K562 (cell line): ENCODE results near the gene BDKRB2. TPM values are rescaled to one million over a fixed set of nuclear protein-coding genes. Genes with fewer than 3 reads are reported as not detected.

Source experiments
- ATAC-seq: fragments of 200-7000 bp; cut with Tn5 transposase; 3 replicates; pipeline ENCODE4 v1.9.1; 2020; ENCODE audit warnings: moderate library complexity
- BruUV-seq: library from RNA; stranded (reverse); fragments of 400-500 nt; replicated peaks from 2 replicates; lab custom pipeline; 2021; lab: Mats Ljungman, UMichigan
- CTCF ChIA-PET: fragments of 300-600 bp; formaldehyde crosslinking; extraction: SDS; loops from one replicate; lab custom pipeline; 2021; ENCODE audit warnings: low intra/inter-chr PET ratio; lab: Yijun Ruan, JAX
- POLR2A ChIA-PET: fragments of 300-600, 350-650 bp; sonication (Branson Sonifier 250); formaldehyde crosslinking; extraction: SDS; loops from one replicate; lab custom pipeline; 2021; ENCODE audit warnings: antibody characterized with exemption, inconsistent platforms; lab: Yijun Ruan, JAX
- DNase-seq, 4 experiments: peaks; one replicate each; pipeline versions ENCODE4 v3.0.0 to v3.0.0-alpha.2; 2011 to 2018; ENCODE audit warnings: low spot score in 3 of 4, mixed read lengths in 3 of 4; ENCODE audit errors: extremely low read depth in 1 of 4
- FAIRE-seq: peaks from 2 replicates; lab custom pipeline; 2011; peaks lifted over from hg19 to GRCh38; lab: Jason Lieb, UNC
- H2AFZ ChIP-seq: 2 replicates; pipeline ENCODE4 v1.6.0; 2011; ENCODE audit warnings: low read depth, low read length, control low read depth, inconsistent platforms
- H3K27ac ChIP-seq: fragments of 200-600 bp; 3 replicates; pipeline ENCODE4 v1.8.0; 2011; ENCODE audit warnings: low read depth, mild to moderate bottlenecking, control low read depth, inconsistent platforms, low read length, moderate library complexity, mixed read lengths; ENCODE audit errors: extremely low read depth
- H3K27me3 ChIP-seq, 2 experiments: fragments of 300-600 bp in 1 of 2; 2 replicates in 1 of 2; 3 replicates in 1 of 2; pipeline versions ENCODE4 v1.6.0 to v1.8.0; 2011; ENCODE audit warnings: inconsistent platforms in 2 of 2, low read length in 2 of 2, mild to moderate bottlenecking in 1 of 2, mixed read lengths in 1 of 2, moderate library complexity in 1 of 2; ENCODE audit not compliant: control insufficient read depth in 2 of 2, insufficient read depth in 2 of 2
- H3K36me3 ChIP-seq: fragments of 300-600 bp; 3 replicates; pipeline ENCODE4 v1.8.0; 2011; ENCODE audit warnings: mild to moderate bottlenecking, low read length, inconsistent platforms; ENCODE audit not compliant: control insufficient read depth, insufficient read depth
- H3K4me1 ChIP-seq, 2 experiments: fragments of 200-600 bp in 1 of 2; replicated peaks in 1 of 2; 2 replicates in 1 of 2; 3 replicates in 1 of 2; pipeline versions ENCODE4 v1.5.1 to v1.8.0; 2011; ENCODE audit warnings: inconsistent platforms in 2 of 2, low read length in 2 of 2, mild to moderate bottlenecking in 1 of 2, mixed read lengths in 1 of 2, moderate library complexity in 1 of 2; ENCODE audit not compliant: control insufficient read depth in 2 of 2, insufficient read depth in 2 of 2
- H3K4me2 ChIP-seq: 2 replicates; pipeline ENCODE4 v1.6.1; 2011; ENCODE audit warnings: low read length, control low read depth, inconsistent platforms, mixed read lengths; ENCODE audit not compliant: insufficient read depth
- H3K4me3 ChIP-seq: fragments of 200-600 bp; sonication (generic), shearing (Covaris generic); 2 replicates; pipeline ENCODE4 v1.5.1; 2016; ENCODE audit warnings: control low read depth, inconsistent platforms
- H3K79me2 ChIP-seq: fragments of 200-600 bp; 3 replicates; pipeline ENCODE4 v1.8.0; 2011; ENCODE audit warnings: low read length, inconsistent platforms; ENCODE audit not compliant: control insufficient read depth, insufficient read depth
- H3K9ac ChIP-seq, 2 experiments: 2 replicates each; pipeline versions ENCODE4 v1.6.0 to v1.6.1; 2011; ENCODE audit warnings: low read depth in 2 of 2, low read length in 2 of 2, control low read depth in 1 of 2, inconsistent platforms in 1 of 2, mild to moderate bottlenecking in 1 of 2, mixed read lengths in 1 of 2; ENCODE audit not compliant: insufficient read depth in 1 of 2
- H3K9me1 ChIP-seq: one replicate; pipeline ENCODE4 v1.6.0; 2011; ENCODE audit warnings: inconsistent platforms, mild to moderate bottlenecking, low read length, moderate library complexity; ENCODE audit not compliant: control insufficient read depth, insufficient read depth
- H3K9me3 ChIP-seq: replicated peaks from 2 replicates; pipeline ENCODE4 v1.5.1; 2011; ENCODE audit warnings: low read depth, low read length, inconsistent platforms; ENCODE audit not compliant: control insufficient read depth, insufficient read depth
- H4K20me1 ChIP-seq: replicated peaks from 2 replicates; pipeline ENCODE4 v1.6.1; 2011; ENCODE audit warnings: low read length, inconsistent platforms, mixed read lengths; ENCODE audit not compliant: control insufficient read depth, insufficient read depth
- ATF3 ChIP-seq, 2 experiments: fragments of 450-650 bp in 1 of 2; sonication (generic) in 1 of 2; formaldehyde crosslinking in 1 of 2; IDR thresholded peaks in 1 of 2; conservative IDR thresholded peaks in 1 of 2; 2 replicates each; pipeline versions ENCODE4 v1.6.1 to v1.8.1; 2016 to 2023; ENCODE audit warnings: mild to moderate bottlenecking in 2 of 2, moderate library complexity in 2 of 2, inconsistent platforms in 1 of 2, missing genetic modification reagents in 1 of 2
- BCOR ChIP-seq: fragments of 450-650 bp; IDR thresholded peaks from 2 replicates; pipeline ENCODE4 v1.6.1; 2016
- CEBPB ChIP-seq: fragments of 450-650 bp; IDR thresholded peaks from 2 replicates; pipeline ENCODE4 v1.6.1; 2016; ENCODE audit warnings: missing genetic modification characterization, missing compliant biosample characterization
- CEBPG ChIP-seq, 3 experiments: fragments of 200-800 bp in 1 of 3; sonication (Bioruptor generic) in 1 of 3; sonication (generic) in 1 of 3; formaldehyde crosslinking in 1 of 3; IDR thresholded peaks in 2 of 3; conservative IDR thresholded peaks in 1 of 3; 2 replicates each; pipeline versions ENCODE4 v1.6.1 to v1.8.0; 2016 to 2022; ENCODE audit warnings: missing compliant biosample characterization in 2 of 3, missing genetic modification characterization in 2 of 3, mild to moderate bottlenecking in 1 of 3, missing genetic modification reagents in 1 of 3
- E2F1 ChIP-seq: sonication (generic); formaldehyde crosslinking; IDR thresholded peaks from 2 replicates; pipeline ENCODE4 v1.8.1; 2023; ENCODE audit warnings: mild to moderate bottlenecking, missing genetic modification reagents, moderate library complexity
- FOXA1 ChIP-seq: fragments of 450-650 bp; IDR thresholded peaks from 2 replicates; pipeline ENCODE4 v1.6.1; 2016; ENCODE audit warnings: mild to moderate bottlenecking, borderline replicate concordance
- GABPA ChIP-seq: fragments of 200-800 bp; sonication (Bioruptor generic); conservative IDR thresholded peaks from 2 replicates; pipeline ENCODE4 v1.6.1; 2016; ENCODE audit warnings: low read depth, missing genetic modification characterization, missing compliant biosample characterization
- GTF2B ChIP-seq: IDR thresholded peaks from 2 replicates; pipeline ENCODE4 v1.6.1; 2011; ENCODE audit not compliant: insufficient read length; ENCODE audit errors: extremely low read depth
- HDAC1 ChIP-seq, 2 experiments: fragments of 450-650 bp; IDR thresholded peaks; 2 replicates each; pipeline ENCODE4 v1.6.1; 2016 to 2017; ENCODE audit warnings: inconsistent platforms in 1 of 2, mild to moderate bottlenecking in 1 of 2, moderate library complexity in 1 of 2
- THRA ChIP-seq: fragments of 450-650 bp; IDR thresholded peaks from 2 replicates; pipeline ENCODE4 v1.6.1; 2017; ENCODE audit warnings: mild to moderate bottlenecking, moderate library complexity
- XRCC5 ChIP-seq: fragments of 200-400 bp; formaldehyde crosslinking; IDR thresholded peaks from 2 replicates; pipeline ENCODE4 v1.6.1; 2017; ENCODE audit warnings: low read depth, mild to moderate bottlenecking, low read length
- ZNF24 ChIP-seq: fragments of 450-650 bp; IDR thresholded peaks from 2 replicates; pipeline ENCODE4 v1.6.1; 2016
- ZNF444 ChIP-seq: fragments of 250-450 bp; sonication (Bioruptor Pico); IDR thresholded peaks from 2 replicates; pipeline ENCODE4 v1.4.0; 2020; ENCODE audit warnings: mild to moderate bottlenecking, moderate library complexity
- whole genome bisulfite sequencing: fragments of 100-300 bp; shearing (Covaris generic); methylation state at CpG from one replicate; pipeline ENCODE4 v1.1.6; 2016; ENCODE audit warnings: low coverage, mixed read lengths; ENCODE audit not compliant: insufficient coverage; ENCODE audit errors: missing lambda C conversion rate; 5-methylcytosine and 5-hydroxymethylcytosine counted together
- in situ Hi-C: fragments of 300-500 bp; cut with MboI; formaldehyde crosslinking; loops from 4 replicates; pipeline ENCODE4 v1.15.0; 2018; ENCODE audit warnings: inconsistent platforms, mixed read lengths
- intact Hi-C: fragments of 100-400 bp; cut with micrococcal nuclease; formaldehyde crosslinking; loops from 2 replicates; pipeline ENCODE4 v1.14.2; 2022
- polyA plus RNA-seq, 8 experiments: library from polyadenylated mRNA; depleted of rRNA in 4 of 8; stranded (reverse) in 5 of 8; unstranded in 3 of 8; fragments of >200 nt; fragmentation: Nextera tagmentation in 2 of 8; fragmentation: Illumina TruSeq in 1 of 8; extraction: Ambion mirVana in 2 of 8; extraction: Trizol in 1 of 8; gene quantifications; 2 replicates each; pipeline versions ENCODE4 v1.2.1 to v1.2.3, GENCODE V29; 2011 to 2014; ENCODE audit warnings: inconsistent platforms in 1 of 8, missing spikeins in 1 of 8
- total RNA-seq, 7 experiments: library from RNA; depleted of rRNA in 6 of 7; stranded (reverse); fragments of >200 nt in 6 of 7; fragmentation: Illumina TruSeq in 2 of 7; extraction: Trizol in 2 of 7; gene quantifications; 2 replicates each; pipeline versions ENCODE4 v1.2.1 to v1.2.3, GENCODE V29; 2011 to 2021; ENCODE audit warnings: low replicate concordance in 1 of 7

The BDKRB2 gene
- total and polyA plus RNA-seq, 9 of the 15 experiments (the other 6 are each of a cell fraction or from before 2014, with no cell fraction given), result 0.02 TPM; not detected in 8

- H3K27ac ChIP-seq, result no peak overlapping the region
- TF ChIP-seq CEBPG (CRISPR knock-in tag; IDR thresholded peaks at IDR 0.05), result no peak
- TF ChIP-seq CEBPG (tag; conservative IDR thresholded peaks at IDR 0.05 in 1 of 2, IDR thresholded peaks at IDR 0.05 in 1 of 2), result peak; percentile 36 to 57; a peak in 3 of 4 replicates
- TF ChIP-seq E2F1, result no peak
- no peak for TF ChIP-seq BCOR
- peak; percentile 60 for TF ChIP-seq ATF3 (IDR thresholded peaks at IDR 0.05)
- TF ChIP-seq ATF3 (CRISPR knock-in tag; conservative IDR thresholded peaks at IDR 0.05), result no peak
- no peak for TF ChIP-seq ZNF444 (CRISPR knock-in tag)
- peak; percentile 32; the same call in 1 of the 2 replicates for TF ChIP-seq GABPA (tag)
- no peak for TF ChIP-seq THRA
- no peak for TF ChIP-seq GTF2B
- TF ChIP-seq HDAC1 (IDR thresholded peaks at IDR 0.05), result no peak
- no peak for TF ChIP-seq FOXA1
- 0 out of 2 replicates have a peak, but pooled peaks have one; percentile 14 for TF ChIP-seq CEBPB (tag)
- no peak for TF ChIP-seq XRCC5
- TF ChIP-seq ZNF24, result no peak
- FAIRE-seq (no peak), ATAC-seq (no peak), DNase-seq (no peak)
- ChIA-PET POLR2A (interaction anchor here (0.7 kb wide), 1 partner anchor 617 kb away, joined by 5 read pairs; no protein-coding TSS in a partner anchor), CTCF (no interaction called here)
- H3K36me3 ChIP-seq, result no peaks in the 10 kb centered on the region
- peaks cover 0 to 18% of the 10 kb centered on the region in 2 experiments; a peak in 2 of 5 replicates for H3K27me3 ChIP-seq
- H3K9ac ChIP-seq, result no peak overlapping the region
- H3K4me2 ChIP-seq, result no peak overlapping the region
- H4K20me1 ChIP-seq, result no peaks in the 10 kb centered on the region
- H3K4me1 ChIP-seq, result no peaks in the 10 kb centered on the region
- no peak overlapping the region for H2AFZ ChIP-seq
- intact Hi-C loops (no loop called here), in situ Hi-C loops (no loop called here)
- H3K79me2 ChIP-seq, result no peaks in the 10 kb centered on the region
- no TSS peak for BruUV-seq
- no peaks in the 10 kb centered on the region for H3K9me1 ChIP-seq
- H3K9me3 ChIP-seq, result no peaks in the 10 kb centered on the region
- WGBS, result 0% methylated on average over 12 of the region's 21 CpGs
- no peak overlapping the region for H3K4me3 ChIP-seq
Observed at GRCh38 chr14:96173636-96174475, 30.8 kb upstream of the BDKRB2 start.
